Esophagus squamous epithelium (tissue), 5 donors: Measurements from ENCODE around the gene SLAIN1. TPM values are rescaled to one million over a fixed set of nuclear protein-coding genes. Genes with fewer than 3 reads are reported as not detected.

ENCODE experiments used
- DNase-seq: peaks from one replicate; lab custom pipeline; 2025; lab: John Stamatoyannopoulos, UW
- H3K27ac ChIP-seq, 4 donors: fragments of 200-600 bp; sonication (generic); one replicate each; pipeline ENCODE4 v1.5.1; 2016 to 2019; ENCODE audit warnings: mild to moderate bottlenecking in 1 of 4
- H3K27me3 ChIP-seq, 4 donors: fragments of 200-600 bp; sonication (generic); 1 replicate in 3 of 4; 2 replicates in 1 of 4; pipeline versions ENCODE4 v1.5.1 to v1.6.0; 2017 to 2021; ENCODE audit warnings: antibody characterized with exemption in 1 of 4
- H3K36me3 ChIP-seq, 3 donors: fragments of 200-600 bp; sonication (generic); one replicate each; pipeline ENCODE4 v1.5.1; 2016 to 2019
- H3K4me1 ChIP-seq, 3 donors: fragments of 200-600 bp; sonication (generic); one replicate each; pipeline ENCODE4 v1.5.1; 2017 to 2019
- H3K4me3 ChIP-seq, 4 donors: fragments of 200-600 bp; sonication (generic); 1 replicate in 3 of 4; 2 replicates in 1 of 4; pipeline ENCODE4 v1.5.1; 2016 to 2019; ENCODE audit warnings: mild to moderate bottlenecking in 2 of 4, moderate library complexity in 1 of 4
- H3K9me3 ChIP-seq, 3 donors: fragments of 200-600 bp; sonication (generic); one replicate each; pipeline ENCODE4 v1.5.1; 2016 to 2019
- POLR2A ChIP-seq, 4 donors: fragments of 450-650 bp; IDR thresholded peaks; one replicate each; pipeline ENCODE4 v1.6.1; 2017; ENCODE audit warnings: antibody characterized with exemption in 4 of 4, mild to moderate bottlenecking in 4 of 4, moderate library complexity in 3 of 4
- WGBS, 2 donors: methylation state at CpG; one replicate each; pipeline ENCODE4 v1.1.5; 2018; 5-methylcytosine and 5-hydroxymethylcytosine counted together
- intact Hi-C: fragments of 100-400 bp; cut with DNase I; formaldehyde crosslinking; loops from one replicate; pipeline ENCODE4 v1.15.0; 2022
- total RNA-seq, 4 donors: library from RNA; depleted of rRNA; stranded (reverse); fragments of >200 nt; gene quantifications; one replicate each; pipeline ENCODE4 v1.1.0, GENCODE V29; 2016
- TF ChIP-seq, protein P1 (sequence below), 6 experiments: fragments of 450-650 bp in 4 of 6; fragments of 200-600 bp in 2 of 6; sonication (generic) in 2 of 6; IDR thresholded peaks; one replicate each; pipeline ENCODE4 v1.5.1; 2016 to 2019; ENCODE audit warnings: antibody characterized with exemption in 6 of 6, mild to moderate bottlenecking in 4 of 6, moderate library complexity in 4 of 6
- donor health status: DM: yes; HTN: yes; CAD: no.

SLAIN1 gene
- total RNA-seq, 4 donors from 2014 or later = 0.57 to 4.6 (median 3.1) TPM

DNA sequence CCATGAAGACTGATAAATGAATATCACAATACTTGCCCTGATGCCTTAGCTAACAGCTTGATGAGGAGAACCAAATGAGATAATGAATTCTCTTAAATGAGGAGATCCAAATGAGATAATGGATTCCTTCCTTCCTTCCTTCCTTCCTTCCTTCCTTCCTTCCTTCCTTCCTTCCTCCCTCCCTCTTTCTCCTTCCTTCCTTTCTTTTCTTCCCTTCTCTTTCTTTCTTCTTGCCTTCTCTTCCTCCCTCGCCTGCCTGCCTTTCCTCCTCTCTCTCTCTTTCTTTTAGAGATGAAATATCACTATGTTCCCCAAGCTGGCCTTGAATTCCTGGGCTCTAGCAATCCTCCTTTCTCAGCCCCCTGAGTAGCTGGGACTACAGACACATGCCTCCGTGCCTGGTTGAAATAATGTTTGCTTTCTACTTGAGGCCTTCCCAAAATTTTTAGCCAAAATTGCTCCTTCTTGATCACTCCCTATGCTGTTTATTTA lies 4.0 kb upstream of the SLAIN1 start:
- 81 to 83% methylated on average over 2 of the region's 2 CpGs for WGBS, 2 donors
- no peak overlapping the region for H3K27ac ChIP-seq
- intact Hi-C loops = no loop called here
- no peaks in the 10 kb centered on the region for H3K9me3 ChIP-seq
- no peak overlapping the region for H3K4me3 ChIP-seq
- TF ChIP-seq, protein P1, sequence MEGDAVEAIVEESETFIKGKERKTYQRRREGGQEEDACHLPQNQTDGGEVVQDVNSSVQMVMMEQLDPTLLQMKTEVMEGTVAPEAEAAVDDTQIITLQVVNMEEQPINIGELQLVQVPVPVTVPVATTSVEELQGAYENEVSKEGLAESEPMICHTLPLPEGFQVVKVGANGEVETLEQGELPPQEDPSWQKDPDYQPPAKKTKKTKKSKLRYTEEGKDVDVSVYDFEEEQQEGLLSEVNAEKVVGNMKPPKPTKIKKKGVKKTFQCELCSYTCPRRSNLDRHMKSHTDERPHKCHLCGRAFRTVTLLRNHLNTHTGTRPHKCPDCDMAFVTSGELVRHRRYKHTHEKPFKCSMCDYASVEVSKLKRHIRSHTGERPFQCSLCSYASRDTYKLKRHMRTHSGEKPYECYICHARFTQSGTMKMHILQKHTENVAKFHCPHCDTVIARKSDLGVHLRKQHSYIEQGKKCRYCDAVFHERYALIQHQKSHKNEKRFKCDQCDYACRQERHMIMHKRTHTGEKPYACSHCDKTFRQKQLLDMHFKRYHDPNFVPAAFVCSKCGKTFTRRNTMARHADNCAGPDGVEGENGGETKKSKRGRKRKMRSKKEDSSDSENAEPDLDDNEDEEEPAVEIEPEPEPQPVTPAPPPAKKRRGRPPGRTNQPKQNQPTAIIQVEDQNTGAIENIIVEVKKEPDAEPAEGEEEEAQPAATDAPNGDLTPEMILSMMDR (IDR thresholded peaks at IDR 0.05) = no peak
- no peak for TF ChIP-seq POLR2A (IDR thresholded peaks at IDR 0.05)
- peaks cover 0 to 22% (median 0%) of the 10 kb centered on the region in 4 donors for H3K27me3 ChIP-seq
- no peaks in the 10 kb centered on the region for H3K36me3 ChIP-seq
- DNase-seq = no peak
- H3K4me1 ChIP-seq = peaks cover 0 to 23% (median 0%) of the 10 kb centered on the region in 3 donors

DNA sequence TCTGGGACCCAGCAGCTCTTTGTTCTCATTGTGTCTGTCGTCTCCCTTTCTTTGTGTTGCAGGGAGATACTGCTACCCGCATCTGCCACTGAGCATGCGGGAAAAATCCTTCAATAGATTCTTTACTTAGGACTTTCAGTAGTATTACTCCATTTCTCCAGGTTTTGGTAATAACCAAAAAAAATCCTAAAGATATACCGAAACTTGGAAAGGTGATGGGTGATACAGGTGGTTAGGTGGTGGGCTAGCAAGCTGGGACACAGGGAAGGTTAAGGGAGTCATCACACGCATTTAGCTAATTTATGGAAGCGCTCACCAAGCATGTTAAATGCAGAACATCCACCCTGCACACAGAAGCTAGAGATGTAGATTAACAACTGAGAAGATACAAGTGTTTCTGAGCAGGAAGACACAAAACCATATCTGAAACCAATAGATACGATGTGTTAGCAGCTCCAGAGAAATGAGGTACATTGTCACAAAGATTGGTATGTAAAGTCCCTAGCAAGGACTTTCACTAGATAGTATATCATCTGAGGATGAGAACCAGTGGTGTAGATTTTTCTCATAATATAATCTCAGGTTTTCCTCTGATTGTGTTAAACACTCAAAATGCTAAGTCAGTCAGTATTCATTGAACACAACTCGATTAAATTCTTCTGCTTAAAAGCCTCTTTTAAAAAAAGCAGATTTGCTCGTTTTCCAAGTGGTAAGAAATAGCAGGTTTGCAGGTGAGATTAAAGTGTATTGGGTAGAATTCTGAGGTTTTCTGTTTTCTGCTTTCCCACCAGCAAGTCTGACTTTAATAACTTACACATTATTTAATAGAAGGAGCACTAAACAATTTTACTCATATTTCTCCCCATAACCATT lies 1.2 kb upstream of the SLAIN1 start:
- peaks cover 0 to 24% (median 0%) of the 10 kb centered on the region in 4 donors for H3K27me3 ChIP-seq
- TF ChIP-seq, protein P1 (IDR thresholded peaks at IDR 0.05) = no peak
- no peak for TF ChIP-seq POLR2A (IDR thresholded peaks at IDR 0.05)
- 10 to 18% methylated on average over 9 of the region's 9 CpGs for WGBS, 2 donors
- DNase-seq = no peak
- intact Hi-C loops = no loop called here
- H3K9me3 ChIP-seq = no peaks in the 10 kb centered on the region
- no peaks in the 10 kb centered on the region for H3K36me3 ChIP-seq
- H3K4me1 ChIP-seq = peaks cover 0 to 39% (median 5%) of the 10 kb centered on the region in 3 donors
- peak overlapping the region in 2 of 4 donors; percentile 67 to 71 for H3K27ac ChIP-seq
- peak overlapping the region in 3 of 4 donors; percentile 13 to 91 (median 58) for H3K4me3 ChIP-seq

DNA sequence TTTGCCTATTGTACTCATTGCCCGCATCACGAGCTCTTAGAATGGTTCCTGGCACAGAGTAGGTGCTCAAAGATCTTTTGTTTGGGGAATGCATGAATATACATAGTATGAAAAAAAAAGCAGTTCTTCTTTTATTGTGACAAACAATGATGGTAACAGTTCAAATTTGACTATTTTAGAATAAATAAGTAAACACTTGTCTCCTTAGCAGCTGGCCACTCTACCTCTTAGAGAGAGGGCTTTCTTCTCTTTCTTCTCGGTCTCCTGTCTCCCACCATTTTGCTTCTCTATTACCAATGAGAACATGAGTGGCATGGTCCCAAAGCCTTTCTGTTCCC lies 639 bp upstream of the SLAIN1 start:
- intact Hi-C loops = no loop called here
- WGBS, 2 donors = 12 to 36% methylated on average over 3 of the region's 3 CpGs
- Histone ChIP-seq H3K4me3 (peak overlapping the region in 3 of 4 donors; percentile 58 to 91 (median 82)), H3K27ac (peak overlapping the region in 3 of 4 donors; percentile 67 to 71 (median 71)), H3K4me1 (peaks cover 0 to 39% (median 5%) of the 10 kb centered on the region in 3 donors), H3K27me3 (peaks cover 0 to 24% (median 0%) of the 10 kb centered on the region in 4 donors), H3K9me3 (no peaks in the 10 kb centered on the region), H3K36me3 (no peaks in the 10 kb centered on the region)
- no peak for DNase-seq
- TF ChIP-seq, protein P1 (IDR thresholded peaks at IDR 0.05) = no peak
- no peak for TF ChIP-seq POLR2A (IDR thresholded peaks at IDR 0.05)

DNA sequence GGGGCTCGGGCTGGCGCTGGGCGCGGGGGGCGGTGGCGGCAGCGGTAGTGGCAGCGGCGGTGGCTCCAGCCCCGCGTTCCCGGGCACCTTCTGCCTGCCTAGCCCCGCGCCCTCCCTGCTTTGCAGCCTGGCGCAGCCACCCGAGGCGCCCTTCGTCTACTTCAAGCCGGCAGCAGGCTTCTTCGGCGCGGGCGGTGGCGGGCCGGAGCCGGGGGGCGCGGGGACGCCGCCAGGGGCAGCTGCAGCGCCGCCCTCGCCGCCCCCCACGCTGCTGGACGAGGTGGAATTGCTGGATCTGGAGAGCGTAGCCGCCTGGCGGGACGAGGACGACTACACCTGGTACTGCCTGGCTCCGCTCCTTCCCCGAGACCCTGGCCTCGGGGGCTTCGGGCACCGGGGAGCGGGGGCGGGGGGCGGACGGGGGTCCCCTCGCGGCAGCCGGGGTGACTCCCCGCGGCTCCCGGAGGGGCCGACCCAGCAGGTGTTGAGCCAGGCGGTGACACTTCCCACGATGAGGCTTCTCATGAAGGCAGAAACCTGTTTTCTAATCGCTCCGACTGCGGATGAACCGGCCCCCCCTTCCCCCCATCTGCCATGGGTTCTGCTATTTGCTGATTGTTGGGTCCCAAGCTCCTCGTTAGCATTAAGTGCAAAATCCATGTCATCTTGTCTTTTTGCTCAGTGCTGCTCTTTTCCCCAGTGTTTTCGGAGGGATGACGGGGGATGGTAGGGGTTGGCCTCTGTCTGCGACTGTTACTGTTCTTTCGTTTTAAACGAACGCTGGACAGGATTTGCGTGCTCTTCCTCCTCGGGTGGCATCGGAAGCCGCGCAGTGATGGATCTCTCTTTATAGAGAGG lies 943 bp downstream of the SLAIN1 start:
- no peak for DNase-seq
- Histone ChIP-seq H3K4me3 (peak overlapping the region; percentile 58 to 91 (median 72)), H3K36me3 (no peaks in the 10 kb centered on the region), H3K27ac (peak overlapping the region in 3 of 4 donors; percentile 19 to 67 (median 45)), H3K9me3 (no peaks in the 10 kb centered on the region), H3K4me1 (peaks cover 0 to 39% (median 5%) of the 10 kb centered on the region in 3 donors), H3K27me3 (peaks cover 0 to 24% (median 0%) of the 10 kb centered on the region in 4 donors)
- intact Hi-C loops = no loop called here
- peak in 1 of 4 donors; percentile 25 for TF ChIP-seq POLR2A (IDR thresholded peaks at IDR 0.05)
- TF ChIP-seq, protein P1 (IDR thresholded peaks at IDR 0.05) = no peak
- WGBS, 2 donors = 0% methylated on average over 10 to 29 of the region's 75 CpGs
